GM19397 (cell line): ENCODE results near the gene CAPZB.

Experiments
- ATAC-seq: cut with Tn5 transposase; IDR thresholded peaks from one replicate; pipeline ENCODE4 v1.9.1; 2021; ENCODE audit warnings: mild to moderate bottlenecking, moderate library complexity; ENCODE audit not compliant: unreplicated experiment

The CAPZB gene

DNA sequence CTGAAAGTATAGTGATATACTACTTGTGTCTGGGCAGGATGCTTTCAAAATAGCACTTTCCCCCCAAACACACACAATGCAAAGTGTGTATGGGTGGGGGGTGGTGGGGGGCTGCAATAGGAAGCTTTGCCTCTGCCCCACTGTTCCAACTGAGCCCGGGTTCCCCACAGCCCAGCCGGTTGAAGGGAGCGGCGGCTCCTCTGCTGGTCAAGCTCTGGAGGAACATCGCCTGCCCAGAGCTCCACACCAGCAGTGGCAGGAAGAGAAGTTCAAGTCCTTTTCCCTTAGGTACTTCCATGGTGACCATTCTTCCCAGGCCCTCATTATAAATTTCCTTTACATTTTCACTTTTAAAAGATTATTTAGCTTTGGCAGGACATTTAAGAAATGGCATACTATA is 74.9 kb downstream of the CAPZB start:
- no peak for ATAC-seq

GRCh38 chr1:19409477-19410341 is 75.6 kb downstream of the CAPZB start:
- ATAC-seq: no peak

DNA sequence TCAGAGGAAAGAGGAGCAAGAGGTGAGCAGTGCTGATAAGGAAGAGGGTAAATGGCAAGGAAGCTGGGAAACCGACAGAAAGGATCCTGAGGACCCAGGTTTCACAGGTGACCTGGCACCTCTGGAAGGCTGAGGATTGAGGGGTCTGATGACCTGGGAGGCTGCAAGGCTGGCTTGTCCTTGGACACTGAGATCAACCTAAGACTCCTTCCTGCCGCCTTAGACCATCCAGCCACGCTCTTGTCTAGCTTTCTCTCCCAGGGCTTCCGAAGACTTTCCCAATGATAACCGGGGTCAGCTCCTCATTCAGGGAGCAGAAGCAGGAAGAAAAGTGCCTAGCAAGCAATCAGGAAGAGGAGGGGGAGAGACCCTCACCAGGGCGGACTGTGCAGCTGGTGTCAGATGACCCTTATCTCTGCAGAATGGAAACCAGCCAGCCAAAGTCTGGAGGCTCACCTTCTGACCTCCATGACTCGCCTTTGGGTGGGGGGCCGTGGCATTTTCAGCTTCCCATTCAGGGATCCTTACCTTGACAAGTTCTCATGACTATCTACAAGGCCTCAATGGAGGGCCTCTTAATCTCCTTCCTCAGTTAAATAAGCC is 77.7 kb downstream of the CAPZB start:
- ATAC-seq: no peak

- ATAC-seq: no peak
Observed at GRCh38 chr1:19406680-19407079, 78.7 kb downstream of the CAPZB start.

- no peak for ATAC-seq
Observed at GRCh38 chr1:19405761-19406487, 79.4 kb downstream of the CAPZB start.

DNA sequence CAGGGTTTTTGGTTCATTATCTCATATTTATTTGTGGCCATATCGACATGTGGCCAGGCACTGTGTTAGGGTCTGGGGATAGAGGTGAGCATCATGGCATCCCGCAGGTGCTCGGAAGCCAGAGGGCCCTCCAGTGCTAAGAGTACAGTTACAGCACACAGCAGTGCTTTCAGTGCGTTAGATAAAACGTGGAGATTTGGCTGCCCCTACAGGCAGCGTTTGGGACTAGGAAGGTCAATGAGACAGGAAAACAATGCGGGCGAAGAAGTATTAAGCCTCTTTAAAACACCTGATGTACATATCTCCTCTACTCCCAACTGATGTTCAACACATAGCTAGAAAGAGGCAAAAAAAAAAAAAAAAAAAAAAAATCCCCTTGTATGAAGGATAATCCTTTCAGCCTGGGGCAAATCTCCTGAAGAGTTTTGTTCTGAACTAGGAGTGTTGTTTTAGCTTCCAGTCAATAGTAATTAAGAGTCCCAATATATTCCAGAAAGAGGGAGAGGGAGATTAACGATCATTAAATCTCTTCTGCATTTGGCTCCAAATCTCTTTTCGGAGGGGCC is 80.1 kb downstream of the CAPZB start:
- no peak for ATAC-seq

DNA sequence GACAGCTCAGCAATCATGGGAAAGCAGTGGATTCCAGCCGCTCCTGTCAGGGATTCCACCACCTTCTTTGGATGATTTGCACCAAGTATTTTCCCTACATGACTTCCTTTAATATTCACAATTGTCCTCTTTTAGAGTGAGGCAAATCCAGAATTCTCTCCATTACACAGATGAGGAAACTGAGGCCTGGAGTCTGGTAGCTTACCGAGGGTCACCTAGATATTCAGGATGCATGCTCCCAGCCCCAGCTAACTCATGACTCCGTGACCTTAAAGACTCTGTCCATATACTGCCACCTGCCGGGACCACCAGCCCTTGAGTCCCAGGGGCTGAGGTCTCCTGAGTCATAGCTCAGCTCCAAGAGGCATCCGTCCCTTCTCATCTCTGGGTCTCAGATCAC is 80.6 kb downstream of the CAPZB start:
- ATAC-seq: no peak

GRCh38 chr1:19403256-19403655 is 82.1 kb downstream of the CAPZB start:
- no peak for ATAC-seq

DNA sequence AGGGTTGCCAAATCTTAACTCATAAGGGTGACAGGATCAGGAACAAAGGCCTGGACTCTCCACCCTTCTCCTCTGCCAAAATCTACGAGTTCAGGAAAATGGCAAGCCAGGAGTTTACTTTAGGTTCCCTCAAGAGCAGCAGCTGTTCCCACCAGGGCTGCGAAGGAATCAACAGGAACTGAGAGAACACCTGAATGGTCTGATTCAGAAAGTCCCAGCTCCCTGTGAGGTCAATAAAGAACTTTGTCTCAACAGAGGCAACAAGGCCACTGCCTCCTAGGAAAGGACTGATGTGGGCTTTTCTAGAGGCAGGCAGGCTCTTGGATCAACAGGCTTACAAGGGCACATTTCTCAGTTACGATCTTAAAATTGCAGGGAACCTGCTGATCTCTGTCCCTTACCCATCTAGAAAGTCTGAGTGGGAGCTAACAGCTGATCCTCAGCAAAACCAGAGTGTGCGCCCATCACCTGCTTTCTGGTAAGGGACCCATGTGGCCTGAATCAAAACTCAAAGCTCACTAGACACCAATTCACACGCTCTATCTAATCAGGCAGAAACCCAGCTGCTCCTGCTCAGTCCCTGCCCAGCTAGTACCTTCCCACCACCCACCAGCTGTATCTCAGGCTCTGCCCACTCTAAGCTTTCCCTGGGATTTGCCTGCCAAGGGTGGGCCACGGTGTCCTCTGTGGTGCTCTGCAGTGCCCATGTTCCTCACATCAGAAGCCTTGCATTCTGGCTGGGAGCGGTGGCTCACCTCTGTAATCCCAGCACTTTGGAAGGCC is 83.1 kb downstream of the CAPZB start:
- no peak for ATAC-seq

- ATAC-seq: no peak
Observed at GRCh38 chr1:19401535-19401889, 83.8 kb downstream of the CAPZB start.

GRCh38 chr1:19400875-19401534 is 84.3 kb downstream of the CAPZB start:
- no peak for ATAC-seq

DNA sequence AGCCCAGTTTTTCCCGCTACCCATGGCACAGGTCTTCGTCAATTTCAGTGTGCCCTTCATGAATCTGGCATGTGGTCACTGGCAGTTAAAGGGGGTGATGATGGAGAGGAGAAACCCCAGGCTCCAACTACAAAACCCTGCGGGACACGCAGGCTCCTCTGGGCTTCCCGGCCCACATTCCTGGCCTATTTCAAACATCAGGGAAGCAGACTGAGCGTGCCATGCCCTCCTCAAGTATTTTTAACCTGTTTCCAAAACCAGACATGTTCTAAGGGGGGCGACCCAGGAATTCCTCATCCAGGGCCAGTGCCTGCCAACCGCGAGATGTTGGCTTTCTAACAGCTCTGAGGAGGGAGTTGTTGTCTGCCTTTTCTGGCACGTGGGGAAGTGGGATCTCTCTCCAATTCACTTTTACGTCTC is 85.1 kb downstream of the CAPZB start:
- ATAC-seq: no peak

- ATAC-seq: no peak
Observed at GRCh38 chr1:19398309-19398760, 87.0 kb downstream of the CAPZB start.

- no peak for ATAC-seq
Observed at GRCh38 chr1:19397217-19397945, 88.0 kb downstream of the CAPZB start.

DNA sequence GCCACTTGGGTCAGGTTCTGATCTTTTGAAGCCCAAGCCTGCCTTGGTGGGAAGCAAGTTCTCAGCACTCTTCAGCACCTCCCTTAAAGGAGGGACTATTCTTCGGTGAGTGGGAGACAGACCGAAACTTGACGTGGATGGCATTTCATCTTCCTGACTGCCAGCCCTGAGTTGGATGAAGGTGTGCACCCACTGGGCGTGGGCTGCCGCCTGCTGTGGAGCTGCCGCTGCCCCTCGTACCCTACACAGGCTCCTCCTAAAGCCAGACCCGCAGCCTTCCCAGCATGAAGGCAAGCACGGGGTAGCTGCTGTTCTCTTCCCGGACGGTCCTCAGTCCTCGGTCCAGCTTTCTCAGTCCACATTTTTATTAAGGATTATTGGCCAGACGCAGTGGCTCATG is 89.1 kb downstream of the CAPZB start:
- no peak for ATAC-seq

- no peak for ATAC-seq
Observed at GRCh38 chr1:19395678-19396192, 89.6 kb downstream of the CAPZB start.

DNA sequence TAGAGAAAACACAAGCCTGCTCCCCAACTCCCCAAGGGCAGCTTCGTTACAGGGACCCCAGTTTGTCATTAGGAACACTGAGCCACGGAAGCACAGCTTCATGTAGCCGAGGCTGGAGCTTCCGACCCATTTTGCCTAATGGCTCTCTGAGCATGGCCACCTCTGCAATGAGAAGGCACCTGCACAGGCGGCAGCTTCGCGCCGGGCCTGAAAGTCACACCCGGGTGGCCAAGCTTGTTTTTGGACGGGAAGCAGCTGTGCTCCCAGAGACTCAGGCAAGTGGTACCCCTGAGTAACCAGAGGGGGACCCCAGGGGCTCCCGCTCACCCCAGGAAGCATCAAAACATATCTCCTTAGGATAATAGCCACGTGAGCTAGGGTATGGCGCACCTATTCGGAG is 92.3 kb downstream of the CAPZB start:
- ATAC-seq: no peak

GRCh38 chr1:19392221-19392620 is 93.1 kb downstream of the CAPZB start:
- no peak for ATAC-seq

- ATAC-seq: no peak
Observed at GRCh38 chr1:19391596-19391981, 93.8 kb downstream of the CAPZB start.
